Gastrocnemius medialis (tissue), 4 donors: ENCODE data around the gene FNIP1. TPM values are rescaled to one million over a fixed set of nuclear protein-coding genes. Genes with fewer than 3 reads are reported as not detected.

Source experiments
- ATAC-seq, 2 donors: fragments of 150-250 bp; one replicate each; pipeline ENCODE4 v1.9.1; 2016
- DNase-seq, 2 donors: peaks; one replicate each; pipeline ENCODE4 v3.0.0-alpha.2; 2019
- H3K27ac ChIP-seq, 4 donors: fragments of 200-600 bp; sonication (generic); 1 replicate in 1 of 4; 2 replicates in 3 of 4; pipeline ENCODE4 v1.5.1; 2016 to 2018; ENCODE audit warnings: mild to moderate bottlenecking in 2 of 4, moderate library complexity in 1 of 4
- H3K27me3 ChIP-seq, 3 donors: fragments of 200-600 bp; sonication (generic) in 2 of 3; 1 replicate in 1 of 3; 2 replicates in 2 of 3; pipeline versions ENCODE4 v1.5.1 to v1.6.0; 2016 to 2019; ENCODE audit warnings: mild to moderate bottlenecking in 1 of 3, moderate library complexity in 1 of 3
- H3K36me3 ChIP-seq, 2 donors: fragments of 200-600 bp; sonication (generic) in 1 of 2; one replicate each; pipeline ENCODE4 v1.5.1; 2017 to 2018
- H3K4me1 ChIP-seq, 2 donors: fragments of 200-600 bp; sonication (generic) in 1 of 2; one replicate each; pipeline ENCODE4 v1.5.1; 2016 to 2017; ENCODE audit warnings: mild to moderate bottlenecking in 2 of 2
- H3K4me3 ChIP-seq, 4 donors: fragments of 200-600 bp; sonication (generic) in 3 of 4; 1 replicate in 1 of 4; 2 replicates in 3 of 4; pipeline ENCODE4 v1.5.1; 2016 to 2019; ENCODE audit warnings: mild to moderate bottlenecking in 2 of 4
- H3K9me3 ChIP-seq, 3 donors: fragments of 200-600 bp; sonication (generic) in 2 of 3; 1 replicate in 1 of 3; 2 replicates in 2 of 3; pipeline ENCODE4 v1.5.1; 2016 to 2019
- POLR2A ChIP-seq, 2 donors: fragments of 450-650 bp; IDR thresholded peaks; one replicate each; pipeline ENCODE4 v1.6.1; 2017; ENCODE audit warnings: antibody characterized with exemption in 2 of 2, mild to moderate bottlenecking in 2 of 2, moderate library complexity in 2 of 2
- in situ Hi-C, 4 donors: fragments of 200-750 bp; cut with MboI; loops; one replicate each; pipeline versions ENCODE4 v1.15.0 to v1.8.0; 2017; ENCODE audit warnings: low sequenced_read_pairs in 4 of 4
- intact Hi-C: fragments of 100-400 bp; cut with DNase I; formaldehyde crosslinking; loops from one replicate; pipeline ENCODE4 v1.15.1; 2023; ENCODE audit warnings: low total_unique reads
- total RNA-seq, 4 donors: library from RNA; depleted of rRNA; stranded (reverse); fragments of >200 nt; gene quantifications; one replicate each; pipeline versions ENCODE4 v1.1.0 to v1.2.3, GENCODE V29; 2016
- TF ChIP-seq, protein P1 (sequence below), 5 experiments: fragments of 450-650 bp in 3 of 5; fragments of 200-600 bp in 2 of 5; sonication (generic) in 2 of 5; IDR thresholded peaks in 4 of 5; conservative IDR thresholded peaks in 1 of 5; 1 replicate in 4 of 5; 2 replicates in 1 of 5; pipeline ENCODE4 v1.5.1; 2016 to 2019; ENCODE audit warnings: antibody characterized with exemption in 5 of 5, mild to moderate bottlenecking in 3 of 5, moderate library complexity in 3 of 5

The FNIP1 gene
- total RNA-seq, 4 donors from 2014 or later, result 53.9 to 84.7 (median 66.9) TPM

DNA sequence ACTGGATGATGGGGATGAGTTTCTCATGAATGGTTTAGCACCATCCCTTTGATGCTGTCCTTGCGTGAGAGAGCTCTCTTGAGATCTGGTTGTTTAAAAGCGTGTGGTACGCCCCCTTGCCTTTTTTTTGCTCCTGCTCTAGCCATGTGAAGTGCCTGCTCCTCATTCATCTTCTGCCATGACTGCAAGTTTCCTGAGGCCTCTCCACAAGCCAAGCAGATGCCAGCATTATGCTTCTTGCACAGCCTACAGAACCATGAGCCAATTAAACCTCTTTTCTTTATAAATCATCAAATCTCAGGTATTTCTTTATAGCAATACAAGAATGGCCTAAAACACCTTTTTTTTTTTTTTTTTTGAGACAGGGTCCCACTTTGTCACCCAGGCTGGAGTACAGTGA, 32.8 kb downstream of the FNIP1 start:
- intact Hi-C loops (no loop called here), in situ Hi-C loops (loop anchor here in 1 of 4 donors (25.0 kb wide), 1 partner anchor 602 kb away; the partner anchor contains the start of genes HINT1 and LYRM7)
- Histone ChIP-seq H3K36me3 (no peaks in the 10 kb centered on the region), H3K27me3 (no peaks in the 10 kb centered on the region), H3K4me1 (peaks cover 34 to 51% of the 10 kb centered on the region in 2 donors), H3K9me3 (no peaks in the 10 kb centered on the region), H3K4me3 (no peak overlapping the region), H3K27ac (no peak overlapping the region)
- DNase-seq, result no peak
- TF ChIP-seq POLR2A (IDR thresholded peaks at IDR 0.05), result no peak
- TF ChIP-seq, protein P1, sequence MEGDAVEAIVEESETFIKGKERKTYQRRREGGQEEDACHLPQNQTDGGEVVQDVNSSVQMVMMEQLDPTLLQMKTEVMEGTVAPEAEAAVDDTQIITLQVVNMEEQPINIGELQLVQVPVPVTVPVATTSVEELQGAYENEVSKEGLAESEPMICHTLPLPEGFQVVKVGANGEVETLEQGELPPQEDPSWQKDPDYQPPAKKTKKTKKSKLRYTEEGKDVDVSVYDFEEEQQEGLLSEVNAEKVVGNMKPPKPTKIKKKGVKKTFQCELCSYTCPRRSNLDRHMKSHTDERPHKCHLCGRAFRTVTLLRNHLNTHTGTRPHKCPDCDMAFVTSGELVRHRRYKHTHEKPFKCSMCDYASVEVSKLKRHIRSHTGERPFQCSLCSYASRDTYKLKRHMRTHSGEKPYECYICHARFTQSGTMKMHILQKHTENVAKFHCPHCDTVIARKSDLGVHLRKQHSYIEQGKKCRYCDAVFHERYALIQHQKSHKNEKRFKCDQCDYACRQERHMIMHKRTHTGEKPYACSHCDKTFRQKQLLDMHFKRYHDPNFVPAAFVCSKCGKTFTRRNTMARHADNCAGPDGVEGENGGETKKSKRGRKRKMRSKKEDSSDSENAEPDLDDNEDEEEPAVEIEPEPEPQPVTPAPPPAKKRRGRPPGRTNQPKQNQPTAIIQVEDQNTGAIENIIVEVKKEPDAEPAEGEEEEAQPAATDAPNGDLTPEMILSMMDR (IDR thresholded peaks at IDR 0.05 in 4 of 5, conservative IDR thresholded peaks at IDR 0.05 in 1 of 5), result no peak
- no peak for ATAC-seq

DNA sequence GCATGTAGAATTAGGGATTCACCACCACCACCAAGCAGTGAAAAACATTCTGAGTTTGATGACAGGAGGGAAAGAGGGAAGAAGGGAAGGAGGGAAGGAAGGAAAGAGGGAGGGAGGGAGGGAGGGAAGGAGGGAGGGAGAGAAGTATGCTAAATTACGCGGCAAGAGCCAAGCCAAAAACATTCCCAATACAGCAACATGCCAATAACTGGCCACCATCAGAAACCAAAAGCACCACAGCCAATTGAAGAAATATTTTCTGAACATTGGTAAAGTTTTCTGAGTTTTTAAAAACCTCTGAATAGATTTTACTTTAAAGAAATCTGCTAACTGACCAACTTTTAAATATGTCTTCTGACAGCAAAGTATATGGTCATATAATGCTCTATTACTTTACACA, 36.0 kb downstream of the FNIP1 start:
- no peak for ATAC-seq
- Histone ChIP-seq H3K36me3 (no peaks in the 10 kb centered on the region), H3K27me3 (no peaks in the 10 kb centered on the region), H3K9me3 (no peaks in the 10 kb centered on the region), H3K4me1 (peaks cover 51 to 56% of the 10 kb centered on the region in 2 donors), H3K27ac (peak overlapping the region in 3 of 4 donors; percentile 4 to 82 (median 33)), H3K4me3 (no peak overlapping the region)
- intact Hi-C loops, result no loop called here
- no peak for TF ChIP-seq POLR2A (IDR thresholded peaks at IDR 0.05)
- TF ChIP-seq, protein P1 (IDR thresholded peaks at IDR 0.05 in 4 of 5, conservative IDR thresholded peaks at IDR 0.05 in 1 of 5), result no peak
- in situ Hi-C loops, result loop anchor here in 1 of 4 donors (25.0 kb wide), 1 partner anchor 598 kb away; the partner anchor contains the start of genes HINT1 and LYRM7
- no peak for DNase-seq

DNA sequence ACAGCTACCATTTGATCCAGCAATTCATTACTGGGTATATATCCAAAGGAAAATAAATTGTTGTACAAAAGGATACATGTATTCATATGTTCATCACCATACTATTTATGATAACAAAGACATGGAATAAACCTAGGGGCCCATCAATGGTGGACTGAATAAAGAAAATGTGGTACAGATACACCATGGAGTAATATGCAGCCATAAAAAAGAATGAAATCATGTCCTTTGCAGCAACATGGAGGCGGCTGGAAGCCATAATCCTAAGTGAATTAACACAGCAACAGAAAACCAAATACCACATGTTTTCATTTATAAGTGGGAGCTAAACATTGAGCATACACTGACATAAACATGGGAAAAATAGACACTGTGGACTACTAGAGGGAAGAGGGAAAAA, 37.1 kb downstream of the FNIP1 start:
- Histone ChIP-seq H3K27ac (peak overlapping the region in 3 of 4 donors; percentile 80 to 88 (median 82)), H3K36me3 (no peaks in the 10 kb centered on the region), H3K4me3 (no peak overlapping the region), H3K27me3 (no peaks in the 10 kb centered on the region), H3K4me1 (peaks cover 55 to 58% of the 10 kb centered on the region in 2 donors), H3K9me3 (no peaks in the 10 kb centered on the region)
- DNase-seq, result no peak
- in situ Hi-C loops, result loop anchor here in 1 of 4 donors (25.0 kb wide), 1 partner anchor 597 kb away; the partner anchor contains the start of genes HINT1 and LYRM7
- intact Hi-C loops, result no loop called here
- TF ChIP-seq, protein P1 (IDR thresholded peaks at IDR 0.05 in 4 of 5, conservative IDR thresholded peaks at IDR 0.05 in 1 of 5), result no peak
- TF ChIP-seq POLR2A (IDR thresholded peaks at IDR 0.05), result no peak
- ATAC-seq, result no peak

DNA sequence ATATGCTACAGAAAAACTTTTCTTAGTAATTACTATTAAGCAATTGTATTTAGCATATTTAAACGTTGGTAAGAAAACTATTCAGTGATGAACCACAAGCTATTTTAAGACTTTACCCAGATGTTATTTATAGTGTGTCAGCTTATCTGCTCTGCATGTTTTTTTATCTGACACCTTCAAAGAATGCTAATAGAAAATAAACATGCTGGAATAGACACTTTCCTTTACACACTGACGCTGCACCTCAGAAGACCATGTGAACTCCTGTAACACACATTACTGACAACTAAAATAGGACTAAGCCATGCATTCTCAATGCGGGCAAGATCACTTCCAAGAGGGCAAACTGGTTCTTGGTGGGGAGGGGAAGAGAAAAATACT, 38.3 kb downstream of the FNIP1 start:
- Histone ChIP-seq H3K4me1 (peaks cover 65 to 69% of the 10 kb centered on the region in 2 donors), H3K9me3 (no peaks in the 10 kb centered on the region), H3K36me3 (no peaks in the 10 kb centered on the region), H3K27ac (peak overlapping the region; percentile 79 to 88 (median 81)), H3K4me3 (peak overlapping the region in 3 of 4 donors; percentile 14 to 30 (median 17)), H3K27me3 (no peaks in the 10 kb centered on the region)
- in situ Hi-C loops (loop anchor here in 1 of 4 donors (25.0 kb wide), 1 partner anchor 596 kb away; the partner anchor contains the start of genes HINT1 and LYRM7), intact Hi-C loops (no loop called here)
- TF ChIP-seq, protein P1 (IDR thresholded peaks at IDR 0.05 in 4 of 5, conservative IDR thresholded peaks at IDR 0.05 in 1 of 5), result no peak
- no peak for TF ChIP-seq POLR2A (IDR thresholded peaks at IDR 0.05)
- ATAC-seq, result peak; percentile 84 to 92
- DNase-seq, result no peak
